Stimulated activated CD8-positive, alpha-beta memory T cell treated with anti-CD3 and anti-CD28 coated beads, Interleukin-2, amount 100 ng/mL, for 1 hour (primary cell): Measurements from ENCODE around the gene ATG7.
"Not testable (repeated sequence)": the region's sequence is repeated elsewhere in the genome, so short reads cannot be mapped to it uniquely, and the experiment has no call there.

ENCODE experiments used
- DNase-seq, 2 donors: peaks; one replicate each; pipeline ENCODE4 v3.0.0-alpha.2; 2020; ENCODE audit warnings: low read depth in 2 of 2

Gene ATG7

GRCh38 chr3:11385891-11386290 is 113.7 kb downstream of the ATG7 start:
- DNase-seq = no peak

- no peak for DNase-seq
These were observed 114.4 kb downstream of the ATG7 start for GRCh38 chr3:11386465-11387113.

- DNase-seq = no peak
These were observed 117.4 kb downstream of the ATG7 start for GRCh38 chr3:11389386-11390268.

- no peak for DNase-seq
These were observed 118.4 kb downstream of the ATG7 start for GRCh38 chr3:11390411-11391131.

GRCh38 chr3:11391174-11391879 is 119.1 kb downstream of the ATG7 start:
- DNase-seq = no peak

- no peak for DNase-seq
These were observed 120.0 kb downstream of the ATG7 start for GRCh38 chr3:11392014-11392859.

GRCh38 chr3:11392860-11393114 is 120.6 kb downstream of the ATG7 start:
- no peak for DNase-seq

- DNase-seq = no peak
These were observed 121.2 kb downstream of the ATG7 start for GRCh38 chr3:11393401-11393800.

- no peak for DNase-seq
These were observed 122.2 kb downstream of the ATG7 start for GRCh38 chr3:11394392-11394791.

- no peak for DNase-seq
These were observed 128.0 kb downstream of the ATG7 start for GRCh38 chr3:11400213-11400612.

GRCh38 chr3:11401434-11401833 is 129.2 kb downstream of the ATG7 start:
- DNase-seq = no peak

- no peak for DNase-seq
These were observed 133.1 kb downstream of the ATG7 start for GRCh38 chr3:11405323-11405722.

GRCh38 chr3:11407644-11408043 is 135.4 kb downstream of the ATG7 start:
- no peak for DNase-seq

- not testable (repeated sequence) for DNase-seq
These were observed 136.2 kb downstream of the ATG7 start for GRCh38 chr3:11408324-11408859.

GRCh38 chr3:11410564-11410963 is 138.4 kb downstream of the ATG7 start:
- DNase-seq = no peak

- DNase-seq = no peak
These were observed 139.8 kb downstream of the ATG7 start for GRCh38 chr3:11411956-11412355.

GRCh38 chr3:11413071-11413470 is 140.9 kb downstream of the ATG7 start:
- DNase-seq = no peak

GRCh38 chr3:11415099-11415498 is 142.9 kb downstream of the ATG7 start:
- DNase-seq = no peak

GRCh38 chr3:11420066-11420465 is 147.9 kb downstream of the ATG7 start:
- DNase-seq = no peak

GRCh38 chr3:11422291-11422690 is 150.1 kb downstream of the ATG7 start:
- DNase-seq = no peak

GRCh38 chr3:11423868-11424267 is 151.7 kb downstream of the ATG7 start:
- DNase-seq = no peak
